HL-60 (cell line): ENCODE results near the gene GET4.
A peak's percentile ranks its signal among the peaks of the same experiment; 100 is the strongest.

Experiments
- DNase-seq, 2 experiments: peaks; one replicate each; pipeline ENCODE4 v3.0.0-alpha.2; 2010 to 2020; ENCODE audit warnings: low read depth in 1 of 2, low spot score in 1 of 2
- H3K27ac ChIP-seq: fragments of 250-450 bp; sonication (Bioruptor Pico); replicated peaks from 2 replicates; pipeline ENCODE4 v1.5.1; 2020; ENCODE audit warnings: mild to moderate bottlenecking, moderate library complexity
- H3K27me3 ChIP-seq: fragments of 250-450 bp; sonication (Bioruptor Pico); 2 replicates; pipeline ENCODE4 v1.5.1; 2021; ENCODE audit warnings: mild to moderate bottlenecking, moderate library complexity; ENCODE audit not compliant: insufficient read depth, poor library complexity, severe bottlenecking
- H3K4me3 ChIP-seq: replicated peaks from 2 replicates; pipeline ENCODE4 v1.5.1; 2011; ENCODE audit warnings: mild to moderate bottlenecking, control low read depth, low read length; ENCODE audit not compliant: insufficient read depth
- CTCF ChIP-seq: IDR thresholded peaks from one replicate; pipeline ENCODE4 v1.5.1; 2011; ENCODE audit warnings: low read length, control low read depth, inconsistent platforms; ENCODE audit not compliant: insufficient read depth
- GABPA ChIP-seq: IDR thresholded peaks from 2 replicates; pipeline ENCODE4 v1.6.1; 2012; ENCODE audit warnings: low read depth
- POLR2AphosphoS5 ChIP-seq: IDR thresholded peaks from 2 replicates; pipeline ENCODE4 v1.6.1; 2012; ENCODE audit warnings: low read depth
- REST ChIP-seq: IDR thresholded peaks from 2 replicates; pipeline ENCODE4 v1.6.1; 2012; ENCODE audit warnings: low read depth; ENCODE audit not compliant: insufficient replicate concordance
- SPI1 ChIP-seq: IDR thresholded peaks from 2 replicates; pipeline ENCODE4 v1.6.1; 2012; ENCODE audit warnings: low read depth, mild to moderate bottlenecking, borderline replicate concordance

The GET4 gene

DNA sequence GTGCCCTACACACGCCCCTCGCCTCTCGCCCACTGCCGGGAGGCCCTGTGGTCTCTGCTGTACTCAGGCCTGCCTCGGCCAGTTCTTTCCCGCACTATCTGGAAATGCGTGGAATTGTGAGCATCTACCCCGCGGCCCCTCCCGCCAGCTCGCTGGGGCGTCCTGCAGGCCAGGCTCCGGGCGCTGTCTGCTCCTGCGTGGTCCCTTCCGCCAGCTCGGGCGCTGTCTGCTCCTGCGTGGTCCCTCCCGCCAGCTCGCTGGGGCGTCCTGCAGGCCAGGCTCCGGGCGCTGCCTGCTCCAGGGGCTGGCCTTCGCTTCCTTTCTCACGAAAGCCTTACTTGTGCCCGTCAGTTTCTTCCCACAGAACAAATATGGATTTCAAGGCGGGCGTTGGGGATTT is 14.9 kb downstream of the GET4 start:
- TF ChIP-seq GABPA (no peak), SPI1 (no peak), POLR2AphosphoS5 (no peak), CTCF (no peak), REST (no peak)
- Histone ChIP-seq H3K27ac (no peak overlapping the region), H3K4me3 (no peak overlapping the region), H3K27me3 (no peaks in the 10 kb centered on the region)
- no peak for DNase-seq

DNA sequence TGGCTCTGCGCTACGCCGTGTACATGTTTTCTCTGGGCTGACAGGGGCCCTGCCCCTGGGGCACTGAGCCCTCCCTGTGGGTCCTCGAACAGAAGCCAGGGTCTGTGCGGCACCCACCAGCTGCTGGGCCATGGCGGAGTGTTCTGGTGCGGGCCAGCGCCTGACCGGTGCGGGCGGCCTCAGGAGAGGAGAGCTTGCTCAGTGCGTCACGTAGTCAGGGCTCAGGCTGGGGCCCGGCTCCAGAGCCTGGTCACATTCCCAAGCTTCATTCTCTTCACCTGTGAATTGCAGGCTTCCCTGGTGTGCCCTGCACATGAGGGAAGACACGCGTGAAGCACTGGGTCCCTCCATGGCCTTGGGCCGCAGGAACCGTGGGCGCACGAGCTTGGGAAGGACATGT is 15.5 kb downstream of the GET4 start:
- TF ChIP-seq SPI1 (no peak), POLR2AphosphoS5 (0 out of 2 replicates have a peak, but pooled peaks have one; percentile 11)
- DNase-seq: no peak
- Histone ChIP-seq H3K27ac (no peak overlapping the region), H3K4me3 (no peak overlapping the region), H3K27me3 (no peaks in the 10 kb centered on the region)

DNA sequence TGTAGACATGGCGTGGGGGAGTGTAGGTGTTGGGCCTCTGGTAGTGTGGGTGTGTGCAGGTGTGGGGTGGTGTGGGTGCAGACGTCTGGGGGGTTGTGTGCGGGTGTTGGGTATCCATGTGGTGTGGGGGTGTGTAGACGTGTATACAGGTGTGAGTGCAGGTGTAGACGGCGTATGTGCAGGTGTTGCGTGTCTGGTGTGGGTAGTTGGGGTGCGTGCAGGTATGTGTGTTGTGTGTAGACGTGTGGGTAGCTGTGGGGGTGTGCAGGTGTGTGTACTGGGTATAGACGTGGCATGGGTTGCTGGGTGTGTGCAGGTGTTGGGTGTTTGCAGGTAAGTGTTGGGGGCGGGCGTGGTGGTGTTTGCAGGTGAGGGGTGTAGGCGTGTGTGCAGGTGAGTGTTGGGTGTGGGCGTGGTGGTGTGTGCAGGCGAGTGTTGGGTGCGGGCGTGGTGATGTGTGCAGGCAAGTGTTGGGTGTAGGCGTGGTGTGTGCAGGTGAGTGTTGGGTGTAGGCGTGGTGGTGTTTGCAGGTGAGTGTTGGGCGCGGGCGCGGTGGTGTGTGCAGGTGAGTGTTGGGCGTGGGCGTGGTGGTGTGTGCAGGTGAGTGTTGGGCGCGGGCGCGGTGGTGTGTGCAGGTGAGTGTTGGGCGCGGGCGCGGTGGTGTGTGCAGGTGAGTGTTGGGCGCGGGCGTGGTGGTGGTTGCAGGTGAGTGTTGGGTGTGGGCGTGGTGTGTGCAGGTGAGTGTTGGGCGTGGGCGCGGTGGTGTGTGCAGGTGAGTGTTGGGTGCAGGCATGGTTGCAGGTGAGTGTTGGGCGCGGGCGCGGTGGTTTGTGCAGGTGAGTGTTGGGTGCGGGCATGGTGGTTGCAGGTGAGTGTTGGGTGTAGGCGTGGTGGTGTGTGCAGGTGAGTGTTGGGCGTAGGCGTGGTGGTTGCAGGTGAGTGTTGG is 16.6 kb downstream of the GET4 start:
- no peak for DNase-seq
- H3K27me3 ChIP-seq: no peaks in the 10 kb centered on the region
- no peak overlapping the region for H3K27ac ChIP-seq
- no peak overlapping the region for H3K4me3 ChIP-seq
- TF ChIP-seq REST: no peak
- no peak for TF ChIP-seq GABPA

- no peak for TF ChIP-seq POLR2AphosphoS5
- no peak for TF ChIP-seq REST
- TF ChIP-seq SPI1: no peak
- no peak for TF ChIP-seq GABPA
- TF ChIP-seq CTCF: no peak
- no peak overlapping the region for H3K27ac ChIP-seq
These were observed 17.3 kb downstream of the GET4 start for GRCh38 chr7:893686-894085.

More at GRCh38 chr7:893686-894085, 17.3 kb downstream of the GET4 start:
- H3K4me3 ChIP-seq: no peak overlapping the region
- no peaks in the 10 kb centered on the region for H3K27me3 ChIP-seq
- DNase-seq: no peak
